Stimulated activated CD4-positive, alpha-beta T cell treated with anti-CD3 and anti-CD28 coated beads, TNF-alpha, amount 100 ng/mL, for 24 hours (primary cell): Measurements from ENCODE around the gene IL17RB.

Experiments
- DNase-seq, 3 experiments: peaks; one replicate each; pipeline ENCODE4 v3.0.0-alpha.2; 2020; ENCODE audit warnings: low read depth in 3 of 3

The IL17RB gene

GRCh38 chr3:53859178-53859577 lies 12.8 kb downstream of the IL17RB start:
- no peak for DNase-seq

- no peak for DNase-seq
Measured at GRCh38 chr3:53860196-53860595, 13.8 kb downstream of the IL17RB start.

- DNase-seq: no peak
Measured at GRCh38 chr3:53862241-53862640, 15.9 kb downstream of the IL17RB start.

GRCh38 chr3:53863145-53863544 lies 16.8 kb downstream of the IL17RB start:
- no peak for DNase-seq

GRCh38 chr3:53865732-53866499 lies 19.5 kb downstream of the IL17RB start:
- no peak for DNase-seq

- DNase-seq: no peak
Measured at GRCh38 chr3:53880396-53881345, 34.3 kb downstream of the IL17RB start.

GRCh38 chr3:53881691-53882593 lies 35.6 kb downstream of the IL17RB start, which contains the start of gene ACTR8:
TSS of gene ACTR8 (minus strand) at chr3:53882152. CDS start at chr3:53882101, 51 bp downstream.
- peak; percentile 66 to 82 (median 73) for DNase-seq

- DNase-seq: no peak
Measured at GRCh38 chr3:53883008-53883407, 36.6 kb downstream of the IL17RB start.

GRCh38 chr3:53884623-53885022 lies 38.3 kb downstream of the IL17RB start:
- DNase-seq: no peak

- no peak for DNase-seq
Measured at GRCh38 chr3:53885239-53885638, 38.9 kb downstream of the IL17RB start.

- no peak for DNase-seq
Measured at GRCh38 chr3:53887446-53887845, 41.1 kb downstream of the IL17RB start.

- no peak for DNase-seq
Measured at GRCh38 chr3:53888232-53888631, 41.9 kb downstream of the IL17RB start.

- DNase-seq: peak in 2 of 3 experiments; percentile 22 to 27
Measured at GRCh38 chr3:53890726-53891475, 44.5 kb downstream of the IL17RB start.

GRCh38 chr3:53891497-53892285 lies 45.3 kb downstream of the IL17RB start, which contains the start of gene SELENOK:
TSS of gene SELENOK (minus strand) at chr3:53891859.
- peak; percentile 95 to 98 (median 95) for DNase-seq

GRCh38 chr3:53892286-53892637 lies 45.9 kb downstream of the IL17RB start:
- DNase-seq: no peak

GRCh38 chr3:53899750-53900149 lies 53.4 kb downstream of the IL17RB start:
- DNase-seq: no peak

GRCh38 chr3:53900666-53901331 lies 54.4 kb downstream of the IL17RB start:
- no peak for DNase-seq

GRCh38 chr3:53902067-53902466 lies 55.7 kb downstream of the IL17RB start:
- no peak for DNase-seq

- DNase-seq: no peak
Measured at GRCh38 chr3:53902711-53903110, 56.3 kb downstream of the IL17RB start.
